NCI-H2107 treated with DMSO at 0.1 percent for 48 hours (cell line): ENCODE data around the gene VSTM2B.
A peak's percentile ranks its signal among the peaks of the same experiment; 100 is the strongest.

ENCODE experiments used
- DNase-seq: peaks from one replicate; lab custom pipeline; 2025; ENCODE audit not compliant: unreplicated experiment; lab: John Stamatoyannopoulos, UW

The VSTM2B gene

DNA sequence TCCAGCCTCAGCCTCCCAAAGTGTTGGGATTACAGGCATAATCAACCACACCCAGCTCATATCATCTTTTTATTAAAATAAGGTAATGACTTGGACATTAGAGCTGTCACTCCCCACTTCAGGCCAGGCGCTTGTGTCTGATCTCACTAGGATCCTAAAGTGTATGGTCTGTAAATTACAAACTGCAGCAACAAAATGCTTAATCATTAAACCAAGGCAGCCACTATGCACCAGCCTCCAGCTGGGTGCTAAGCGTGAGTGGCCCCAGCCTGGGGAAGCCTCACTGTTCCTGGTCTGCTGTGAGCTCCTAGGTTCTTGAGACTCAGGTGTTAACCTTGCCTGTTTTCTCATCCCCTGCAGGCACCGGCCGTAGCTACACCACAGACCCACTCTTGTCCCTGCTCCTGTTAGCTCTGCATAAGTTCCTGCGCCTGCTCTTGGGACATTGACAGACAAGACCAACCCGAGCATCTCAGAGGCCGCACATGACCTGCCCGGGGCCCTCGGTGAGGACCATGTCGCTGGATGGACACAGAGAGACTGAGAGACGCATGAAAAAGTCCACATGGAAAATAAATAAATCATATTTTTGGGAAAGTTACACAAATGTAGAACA lies 37.8 kb downstream of the VSTM2B start:
- no peak for DNase-seq

DNA sequence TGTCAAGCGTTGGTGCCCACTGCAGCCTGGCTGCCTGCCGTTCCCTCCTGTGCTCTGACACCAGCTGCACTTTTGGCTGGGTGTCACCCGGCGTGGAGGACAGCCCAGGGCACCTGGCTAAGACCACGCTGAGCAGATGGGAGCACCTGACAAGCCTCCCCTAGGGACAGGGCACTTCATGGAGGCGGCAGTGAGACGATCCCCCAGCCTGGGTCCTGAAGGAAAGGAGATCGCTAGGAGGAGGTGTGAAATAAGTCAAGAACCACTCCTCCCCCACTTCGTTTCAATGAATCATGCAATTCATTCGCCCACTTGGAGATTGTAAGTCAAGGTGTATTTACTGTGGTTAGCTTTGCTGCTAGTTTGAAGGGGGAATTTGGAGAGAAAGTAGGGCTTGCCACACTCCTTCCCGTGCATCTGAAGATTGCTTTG lies 38.8 kb downstream of the VSTM2B start:
- DNase-seq, result peak; percentile 72

DNA sequence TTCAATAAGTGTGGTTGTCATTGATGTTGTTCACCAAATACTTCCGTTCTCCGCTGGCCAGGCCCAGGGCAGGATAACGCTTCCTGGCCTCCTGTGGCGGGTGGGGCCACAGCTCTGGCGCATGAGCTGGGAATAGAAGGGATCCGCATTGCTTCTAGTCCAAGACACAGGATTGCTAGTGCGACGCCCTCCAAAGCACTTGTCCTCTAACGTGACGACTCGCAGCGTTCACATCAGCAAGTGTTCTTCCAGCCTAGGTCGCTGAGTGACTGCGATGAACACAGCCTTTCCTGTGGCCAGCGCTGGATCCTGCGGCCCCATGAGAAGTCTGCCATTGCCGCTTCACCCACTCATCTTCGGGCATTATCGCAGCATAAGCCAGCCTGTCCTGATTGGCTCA lies 39.4 kb downstream of the VSTM2B start:
- DNase-seq, result no peak

- no peak for DNase-seq
These were observed 40.8 kb downstream of the VSTM2B start for GRCh38 chr19:29566496-29567054.

- DNase-seq, result no peak
These were observed 41.6 kb downstream of the VSTM2B start for GRCh38 chr19:29567366-29567915.

- no peak for DNase-seq
These were observed 42.5 kb downstream of the VSTM2B start for GRCh38 chr19:29568036-29569025.

DNA sequence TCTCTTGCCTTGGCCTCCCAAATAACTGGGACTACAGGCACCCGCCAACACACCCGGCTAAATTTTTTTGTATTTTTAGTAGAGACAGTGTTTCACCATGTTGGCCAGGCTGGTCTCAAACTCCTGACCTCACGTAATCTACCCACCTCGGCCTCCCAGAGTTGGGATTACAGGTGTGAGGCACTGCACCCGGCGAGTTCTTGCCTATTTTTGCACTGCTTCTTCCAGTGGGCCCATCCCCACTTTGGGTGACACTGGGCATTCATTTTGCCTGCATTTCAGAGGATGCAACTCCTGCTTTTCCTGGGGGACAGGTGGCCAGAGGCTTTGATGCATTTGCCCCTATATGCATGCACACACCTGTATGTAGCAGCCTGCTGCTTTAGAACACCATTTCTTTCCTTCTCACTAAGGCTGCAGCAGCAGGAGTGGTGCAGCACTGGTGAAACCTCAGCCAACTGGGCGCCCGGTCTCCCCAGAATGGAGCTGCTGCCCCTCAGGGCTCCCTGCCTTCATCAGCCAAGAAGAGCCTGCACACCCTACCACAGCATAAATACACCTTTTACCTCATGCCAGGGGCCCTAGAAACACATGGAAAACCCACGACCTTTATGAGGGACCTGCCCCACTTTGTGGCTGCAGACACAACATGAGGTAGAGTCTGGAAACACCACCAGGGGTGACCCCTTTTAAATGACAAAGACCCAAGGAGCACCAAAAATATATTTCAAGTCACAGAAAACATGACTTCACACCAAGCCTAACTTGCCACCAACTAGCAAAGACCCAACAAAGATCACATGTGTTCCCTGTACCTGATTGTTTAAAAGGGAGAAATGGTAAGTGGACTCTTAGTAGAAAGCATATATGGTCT lies 43.5 kb downstream of the VSTM2B start:
- no peak for DNase-seq

DNA sequence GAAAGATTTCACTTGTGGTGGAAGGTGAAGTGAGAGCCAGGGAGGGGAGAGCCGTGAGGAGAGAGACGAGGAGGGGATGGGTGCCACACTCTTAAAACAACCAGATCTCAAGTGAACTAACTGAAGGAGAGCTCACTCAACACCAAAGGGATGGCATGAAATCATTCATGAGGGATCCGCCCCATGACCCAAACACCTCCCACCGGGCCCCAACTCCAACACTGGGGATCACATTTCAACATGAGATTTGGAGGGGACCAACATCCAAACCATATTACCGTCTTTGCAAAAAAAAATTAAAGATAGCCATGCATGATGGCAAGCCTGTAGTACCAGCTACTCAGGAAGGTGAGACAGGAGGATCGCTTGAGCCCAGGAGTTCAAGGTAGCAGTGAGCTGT lies 45.4 kb downstream of the VSTM2B start:
- no peak for DNase-seq

GRCh38 chr19:29573486-29573885 lies 47.7 kb downstream of the VSTM2B start:
- no peak for DNase-seq

- no peak for DNase-seq
These were observed 48.7 kb downstream of the VSTM2B start for GRCh38 chr19:29574510-29574909.

- DNase-seq, result no peak
These were observed 50.3 kb downstream of the VSTM2B start for GRCh38 chr19:29576046-29576606.

GRCh38 chr19:29576761-29577648 lies 51.2 kb downstream of the VSTM2B start:
- DNase-seq, result no peak

DNA sequence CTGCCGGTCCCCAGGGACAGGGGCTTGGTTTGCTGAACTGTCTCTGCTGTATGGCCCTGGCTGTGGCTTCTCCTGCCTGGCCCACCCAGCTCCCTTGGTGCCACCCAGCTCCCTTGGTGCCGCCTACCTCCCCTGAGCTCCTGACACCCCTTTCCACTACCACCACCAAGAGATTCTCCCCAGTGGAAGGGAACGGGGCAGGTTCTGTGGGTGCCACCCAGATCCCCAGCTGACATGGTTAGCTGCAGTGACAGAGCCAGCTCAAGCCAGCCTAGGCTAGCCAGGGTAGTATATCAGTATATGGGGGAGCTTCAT lies 51.8 kb downstream of the VSTM2B start:
- no peak for DNase-seq

GRCh38 chr19:29578349-29578748 lies 52.6 kb downstream of the VSTM2B start:
- no peak for DNase-seq

- DNase-seq, result no peak
These were observed 53.6 kb downstream of the VSTM2B start for GRCh38 chr19:29579308-29579910.

DNA sequence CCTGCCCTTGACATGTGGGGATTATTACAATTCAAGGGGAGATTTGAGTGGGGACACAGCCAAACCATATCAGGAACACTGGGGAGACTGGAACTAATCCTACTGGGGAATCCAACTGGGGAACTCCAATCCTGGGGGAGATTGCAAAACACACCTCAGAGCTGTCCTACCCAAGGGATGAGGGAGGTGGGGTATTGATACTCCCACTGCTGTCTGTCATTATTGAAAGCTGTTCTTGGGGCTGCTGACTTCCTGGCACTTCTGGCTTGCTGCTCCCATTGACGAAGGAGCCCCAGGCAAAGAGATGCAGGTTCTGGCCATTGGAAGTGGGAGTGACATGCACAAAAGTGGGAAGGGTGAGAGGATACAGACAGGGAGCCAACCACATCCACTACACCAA lies 55.6 kb downstream of the VSTM2B start:
- DNase-seq, result no peak

DNA sequence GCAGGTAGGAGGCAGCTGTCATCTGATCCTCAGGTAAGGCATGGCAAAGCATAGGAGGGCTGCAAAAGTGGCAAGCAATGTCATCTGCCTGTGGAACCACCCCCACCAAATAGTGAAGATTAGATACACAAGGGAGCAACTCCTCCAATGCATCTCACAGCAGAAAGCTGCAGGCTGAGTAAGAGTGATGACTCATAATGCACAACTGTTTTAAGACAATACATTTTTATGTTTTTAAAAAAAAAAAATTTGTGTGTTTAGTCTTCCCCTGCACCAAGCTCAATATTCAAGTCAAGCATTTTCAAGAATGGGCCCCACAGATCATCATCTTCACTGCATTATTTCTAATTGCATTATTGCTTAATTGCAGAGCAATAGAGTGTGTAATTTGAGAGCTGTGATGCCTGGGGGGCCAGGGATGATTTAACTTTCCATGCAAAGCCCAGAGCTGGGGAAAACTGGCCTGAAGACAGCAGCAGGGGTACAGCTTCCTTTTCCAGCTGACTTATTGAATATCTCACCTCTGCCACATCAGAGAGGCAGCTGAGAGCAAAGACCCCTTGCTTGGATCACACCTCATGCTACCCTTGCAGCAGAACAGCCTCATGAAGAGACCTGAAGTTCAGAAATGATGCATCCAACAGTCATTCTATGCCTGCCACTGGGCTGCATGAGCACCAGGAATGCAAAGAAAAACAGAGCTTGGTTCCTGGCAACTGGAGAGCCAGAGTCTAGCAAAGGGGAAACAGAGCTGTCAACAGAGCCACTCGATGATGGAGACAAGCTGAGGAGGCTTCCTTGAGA lies 57.6 kb downstream of the VSTM2B start:
- DNase-seq, result no peak

DNA sequence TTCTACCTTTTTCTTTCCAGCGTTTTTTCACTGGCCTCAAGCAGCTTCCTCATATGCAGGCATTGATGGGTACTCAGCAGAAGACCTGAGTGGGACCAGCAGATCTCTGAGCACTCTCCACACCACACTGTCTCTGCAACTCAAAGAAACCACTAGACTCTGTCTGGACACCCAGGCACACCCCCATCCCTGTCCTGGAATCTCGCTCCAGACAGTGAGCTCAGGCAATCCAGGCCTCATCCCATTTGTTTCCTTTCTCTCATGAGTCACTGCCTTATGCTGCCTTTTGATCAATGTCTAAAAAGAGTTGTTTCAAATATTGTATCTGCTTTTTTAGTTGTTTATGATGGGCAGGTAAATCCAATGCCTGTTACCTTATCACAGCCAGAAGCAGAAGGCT lies 60.6 kb downstream of the VSTM2B start:
- DNase-seq, result no peak
